H7 (cell line): ENCODE data around the gene RNF225. TPM values are rescaled to one million over a fixed set of nuclear protein-coding genes. Genes with fewer than 3 reads are reported as not detected.
"Not testable (repeated sequence)": the region's sequence is repeated elsewhere in the genome, so short reads cannot be mapped to it uniquely, and the experiment has no call there.

Experiments
- DNase-seq: peaks from one replicate; pipeline ENCODE4 v3.0.0; 2012
- H3K27me3 ChIP-seq: 2 replicates; pipeline ENCODE4 v1.6.0; 2011; ENCODE audit warnings: mild to moderate bottlenecking, low read length; ENCODE audit not compliant: control insufficient read depth, insufficient read depth
- H3K36me3 ChIP-seq: replicated peaks from 2 replicates; pipeline ENCODE4 v1.5.1; 2011; ENCODE audit warnings: low read length; ENCODE audit not compliant: control insufficient read depth, insufficient read depth
- H3K4me3 ChIP-seq: 2 replicates; pipeline ENCODE4 v1.5.1; 2011; ENCODE audit warnings: low read depth, mild to moderate bottlenecking, control low read depth, low read length, moderate library complexity; ENCODE audit not compliant: insufficient read depth
- total RNA-seq: library from RNA; depleted of rRNA; stranded (reverse); fragments of >200 nt; shearing (Covaris generic); gene quantifications from 2 replicates; pipeline ENCODE4 v1.2.3, GENCODE V29; 2014

Gene RNF225
- total RNA-seq, 1 experiment from 2014 or later = not detected

- Histone ChIP-seq H3K27me3 (peaks cover 15% of the 10 kb centered on the region), H3K36me3 (peaks cover 30% of the 10 kb centered on the region), H3K4me3 (no peak overlapping the region)
- DNase-seq = no peak
Measured at GRCh38 chr19:58392945-58393724, 2.3 kb upstream of the RNF225 start.

- Histone ChIP-seq H3K4me3 (no peak overlapping the region), H3K36me3 (peaks cover 26% of the 10 kb centered on the region), H3K27me3 (peaks cover 16% of the 10 kb centered on the region)
- DNase-seq = no peak
Measured at GRCh38 chr19:58393725-58394033, 1.8 kb upstream of the RNF225 start.

DNA sequence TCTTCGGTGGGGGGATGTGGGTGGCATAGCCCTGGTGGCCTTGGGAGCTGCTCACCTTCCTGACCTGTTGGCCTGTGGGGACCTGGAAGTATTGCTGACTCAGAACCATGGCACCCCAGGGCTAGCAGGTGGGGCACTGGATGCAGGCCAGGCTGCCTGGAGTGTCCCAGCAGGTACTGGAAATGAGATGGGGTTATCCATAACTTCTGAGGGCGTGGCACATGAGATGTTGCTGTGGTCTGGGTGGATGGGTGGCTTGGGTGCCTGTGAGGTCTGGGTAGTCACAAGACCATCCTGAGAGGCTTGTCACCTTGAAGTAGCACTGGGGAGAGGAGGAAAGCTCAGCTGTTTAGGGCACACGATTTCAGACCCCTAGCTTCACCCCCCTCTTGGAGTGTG is 636 bp upstream of the RNF225 start:
- DNase-seq = no peak
- Histone ChIP-seq H3K27me3 (peaks cover 16% of the 10 kb centered on the region), H3K4me3 (no peak overlapping the region), H3K36me3 (peaks cover 25% of the 10 kb centered on the region)

GRCh38 chr19:58395979-58396627 is 647 bp downstream of the RNF225 start:
- peaks cover 23% of the 10 kb centered on the region for H3K27me3 ChIP-seq
- peak; percentile 81 for DNase-seq
- peak overlapping the region; percentile 40 for H3K4me3 ChIP-seq
- peaks cover 19% of the 10 kb centered on the region for H3K36me3 ChIP-seq

- peaks cover 23% of the 10 kb centered on the region for H3K27me3 ChIP-seq
- peaks cover 18% of the 10 kb centered on the region for H3K36me3 ChIP-seq
- peak; percentile 77 for DNase-seq
- no peak overlapping the region; the same call in 1 of the 2 replicates for H3K4me3 ChIP-seq
Measured at GRCh38 chr19:58396691-58397532, 1.5 kb downstream of the RNF225 start.

DNA sequence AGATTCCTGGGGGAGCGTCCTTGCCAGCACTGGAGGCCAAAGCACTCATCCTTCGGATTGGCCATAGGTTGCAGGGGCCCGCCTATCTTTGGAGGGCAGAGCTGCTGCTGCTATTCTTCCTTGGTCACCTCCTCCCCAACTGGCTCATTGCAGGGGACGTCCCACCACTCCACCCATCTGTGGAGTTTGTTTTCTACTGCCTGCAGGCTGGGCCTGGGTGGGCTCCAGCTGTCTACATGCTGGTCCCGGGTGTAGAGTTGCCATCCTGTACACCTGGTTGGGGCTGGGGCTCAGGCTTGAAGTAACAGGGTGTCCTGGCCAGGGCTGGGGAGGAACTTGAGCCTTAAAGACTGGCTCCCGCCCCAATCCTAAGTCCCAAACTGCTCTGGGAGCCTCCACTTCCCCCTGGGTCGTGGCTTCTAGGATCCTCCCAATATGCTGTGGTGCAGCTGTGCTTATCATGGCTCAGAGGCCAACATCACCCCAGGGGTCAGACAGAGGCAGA is 2.1 kb downstream of the RNF225 start:
- peaks cover 23% of the 10 kb centered on the region for H3K27me3 ChIP-seq
- H3K4me3 ChIP-seq = no peak overlapping the region
- H3K36me3 ChIP-seq = peaks cover 15% of the 10 kb centered on the region
- DNase-seq = no peak

GRCh38 chr19:58398087-58398486 is 2.6 kb downstream of the RNF225 start:
- peaks cover 23% of the 10 kb centered on the region for H3K27me3 ChIP-seq
- DNase-seq = no peak
- H3K4me3 ChIP-seq = no peak overlapping the region
- H3K36me3 ChIP-seq = peaks cover 10% of the 10 kb centered on the region

DNA sequence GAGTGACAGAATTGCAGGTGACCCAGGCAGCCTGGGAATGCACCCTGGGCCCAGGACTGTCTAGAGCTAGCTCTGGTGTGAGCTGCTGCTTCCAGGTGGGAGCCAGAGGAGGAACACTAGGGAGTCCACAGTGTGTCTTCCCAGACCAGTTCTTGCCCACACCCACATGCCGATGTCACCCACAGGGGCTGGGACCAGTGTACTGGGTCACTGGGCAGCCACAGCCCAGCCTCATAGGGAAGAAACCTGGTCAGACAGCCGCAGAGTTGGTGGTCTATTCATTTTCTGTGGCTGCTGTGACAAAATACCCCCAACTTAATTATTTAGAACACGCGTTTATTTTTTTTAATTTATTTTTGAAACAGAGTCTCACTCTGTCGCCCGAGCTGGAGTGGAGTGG is 3.1 kb downstream of the RNF225 start:
- Histone ChIP-seq H3K36me3 (peaks cover 6% of the 10 kb centered on the region), H3K27me3 (peaks cover 23% of the 10 kb centered on the region), H3K4me3 (no peak overlapping the region)
- DNase-seq = no peak

- no peak for DNase-seq
- no peak overlapping the region for H3K4me3 ChIP-seq
- H3K36me3 ChIP-seq = peaks cover 2% of the 10 kb centered on the region
- peaks cover 23% of the 10 kb centered on the region for H3K27me3 ChIP-seq
Measured at GRCh38 chr19:58399903-58400302, 4.4 kb downstream of the RNF225 start.

- peak; percentile 54 for DNase-seq
- no peaks in the 10 kb centered on the region for H3K36me3 ChIP-seq
- peak overlapping the region; percentile 69 for H3K4me3 ChIP-seq
- H3K27me3 ChIP-seq = peaks cover 23% of the 10 kb centered on the region
Measured at GRCh38 chr19:58400316-58400915, 5.0 kb downstream of the RNF225 start.

- Histone ChIP-seq H3K27me3 (peaks cover 21% of the 10 kb centered on the region), H3K4me3 (peak overlapping the region; percentile 80), H3K36me3 (no peaks in the 10 kb centered on the region)
- DNase-seq = peak; percentile 100
Measured at GRCh38 chr19:58400916-58401839, 5.7 kb downstream of the RNF225 start.

DNA sequence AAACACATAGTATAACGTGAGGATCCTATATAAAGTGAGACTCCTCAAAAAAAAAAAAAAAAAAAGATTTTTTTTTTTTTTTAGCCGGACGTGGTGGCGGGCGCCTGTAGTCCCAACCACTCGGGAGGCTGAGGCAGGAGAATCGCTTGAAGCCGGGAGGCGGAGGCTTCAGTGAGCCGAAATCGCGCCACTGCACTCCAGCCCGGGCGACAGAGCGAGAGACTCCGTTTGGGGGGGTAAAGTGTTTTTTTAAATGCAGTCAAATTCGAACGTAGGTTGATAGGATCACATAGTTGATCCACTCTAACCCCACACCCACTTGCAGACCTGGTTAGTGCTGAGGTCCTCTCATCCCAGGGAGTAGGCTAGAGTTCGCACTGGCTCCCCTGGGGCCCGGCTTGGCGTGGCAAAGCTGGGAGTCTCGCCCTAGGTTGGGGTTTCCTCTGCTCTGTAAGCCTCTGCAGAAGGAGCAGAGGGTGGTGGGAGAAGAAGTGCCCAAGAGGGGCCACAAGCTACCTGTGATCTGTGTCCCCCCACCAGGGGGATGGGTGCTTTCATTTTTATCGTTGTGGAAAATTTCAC is 6.5 kb downstream of the RNF225 start:
- DNase-seq = no peak
- H3K27me3 ChIP-seq = peaks cover 16% of the 10 kb centered on the region
- no peaks in the 10 kb centered on the region for H3K36me3 ChIP-seq
- peak overlapping the region; percentile 80 for H3K4me3 ChIP-seq

GRCh38 chr19:58403920-58404478 is 8.5 kb downstream of the RNF225 start:
- peaks cover 13% of the 10 kb centered on the region for H3K27me3 ChIP-seq
- DNase-seq, H3K4me3 ChIP-seq, H3K36me3 ChIP-seq: not testable (repeated sequence)
